ENCODE measurements around the gene ABHD11. TPM values are rescaled to one million over a fixed set of nuclear protein-coding genes. Genes with fewer than 3 reads are reported as not detected.

ABHD11 gene
- 36.5 and 95.8 TPM in 2 replicates for total RNA-seq (2011; cell fraction: chromatin; rRNA removed; ENCODE audit: low replicate concordance)
- 87.9 and 90.7 TPM in 2 replicates for total RNA-seq (2011; cell fraction: nucleolus; rRNA removed)
- total RNA-seq (2011; cell fraction: nucleoplasm; rRNA removed), result 50.6 and 64.7 TPM in 2 replicates
- total RNA-seq (2014; rRNA removed) (44.2 and 52.6 TPM in 2 replicates), total RNA-seq (2014; rRNA removed; fragmentation: Illumina TruSeq; extraction: Trizol) (11.7 and 13.2 TPM in 2 replicates), total RNA-seq (2015; rRNA removed; fragmentation: Illumina TruSeq; extraction: Trizol) (17.5 and 17.9 TPM in 2 replicates), total RNA-seq (2021) (32.6 and 37.3 TPM in 2 replicates), polyA plus RNA-seq (2011; rRNA removed) (18.4 and 18.9 TPM in 2 replicates), polyA plus RNA-seq (2014; fragmentation: Illumina TruSeq; extraction: Trizol) (25.5 and 26.3 TPM in 2 replicates), polyA plus RNA-seq (2014; fragmentation: Nextera tagmentation; extraction: Ambion mirVana) (1 to 10 TPM; 7.7 to 8.6 TPM), polyA plus RNA-seq (2014; rRNA removed) (40.7 and 41.7 TPM in 2 replicates), polyA minus RNA-seq (2011; rRNA and poly(A)+ RNA removed) (5.8 and 10.2 TPM in 2 replicates), Bru-seq, nascent RNA (percentile 91 among the genes with signal in this experiment), BruChase-seq, experiment 1, labeled RNA remaining after a 2-hour chase (percentile 68 among the genes with signal in this experiment), BruChase-seq, experiment 2, labeled RNA remaining after a 6-hour chase (percentile 68 among the genes with signal in this experiment)
- polyA plus RNA-seq (2011; cell fraction: cytosol; rRNA removed), result 22.5 and 50.4 TPM in 2 replicates
- 22.8 and 51.7 TPM in 2 replicates for polyA plus RNA-seq (2011; cell fraction: nucleus; rRNA removed)
- 24.2 and 35.9 TPM in 2 replicates for polyA plus RNA-seq (2012)
- 7.9 and 9.4 TPM in 2 replicates for polyA minus RNA-seq (2011; cell fraction: cytosol; rRNA and poly(A)+ RNA removed)
- polyA minus RNA-seq (2011; cell fraction: nucleus; rRNA and poly(A)+ RNA removed), result 33.2 and 40.7 TPM in 2 replicates
- long read RNA-seq, experiment 1, transcript ABHD11-201 (6 exons, 1,483 nt), result major isoform, 48 of 70 reads
- long read RNA-seq, experiment 1, partial matches to known transcripts, result 5 of 70 reads
- long read RNA-seq, experiment 1, other reads (novel, unspliced or antisense), result 10 of 70 reads
- long read RNA-seq, experiment 2, transcript ABHD11-201 (6 exons, 1,483 nt), result major isoform, 19 of 37 reads
- long read RNA-seq, experiment 2, partial matches to known transcripts, result 2 of 37 reads
- long read RNA-seq, experiment 2, other reads (novel, unspliced or antisense), result 13 of 37 reads
- long read RNA-seq, experiment 3, transcript ABHD11-201 (6 exons, 1,483 nt), result major isoform, 23 of 30 reads
- long read RNA-seq, experiment 3, partial matches to known transcripts, result 0 of 30 reads
- long read RNA-seq, experiment 3, other reads (novel, unspliced or antisense), result 3 of 30 reads

GRCh38 chr7:73738612-73739386 lies at the start of gene ABHD11:
ABHD11 (minus strand) TSS chr7:73738802; CDS start chr7:73738770, 32 bp downstream.
- Histone ChIP-seq H3K4me3 (peak within 1 kb of the TSS; percentile 62), H4K20me1 (replicated peaks; ENCODE audit: control insufficient read depth, insufficient read depth, low read length) (peaks cover 21% of the 10 kb centered on the region), H3K79me2 (ENCODE audit: control insufficient read depth, insufficient read depth, low read length) (peaks cover 19% of the 10 kb centered on the region), H3K27me3 (ENCODE audit: control insufficient read depth in 2 of 2, insufficient read depth in 2 of 2, low read length in 2 of 2) (no peaks in the 10 kb centered on the region), H2AFZ (ENCODE audit: low read depth, low read length) (peak within 1 kb of the TSS; percentile 93), H3K4me2 (ENCODE audit: insufficient read depth, low read length) (peak within 1 kb of the TSS; percentile 91), H3K9ac (ENCODE audit: insufficient read depth in 1 of 2, low read depth in 2 of 2, low read length in 2 of 2) (peak within 1 kb of the TSS; percentile 92 to 100), H3K9me3 (replicated peaks; ENCODE audit: control insufficient read depth, insufficient read depth, low read depth, low read length) (no peaks in the 10 kb centered on the region), H3K9me1 (ENCODE audit: control insufficient read depth, insufficient read depth, low read length) (peaks cover 4% of the 10 kb centered on the region), H3K27ac (ENCODE audit: extremely low read depth, low read depth, low read length) (peak within 1 kb of the TSS; percentile 91), H3K36me3 (ENCODE audit: control insufficient read depth, insufficient read depth, low read length) (peaks cover 24% of the 10 kb centered on the region), H3K4me1 (replicated peaks in 1 of 2; ENCODE audit: control insufficient read depth in 2 of 2, insufficient read depth in 2 of 2, low read length in 2 of 2) (peaks cover 2 to 58% of the 10 kb centered on the region in 2 experiments; a peak in 4 of 5 replicates)
- 2% methylated on average over 61 of the region's 84 CpGs for WGBS (ENCODE audit: insufficient coverage, low coverage, missing lambda C conversion rate)
- ATAC-seq, result peak; percentile 90
- DNase-seq (ENCODE audit: extremely low read depth in 1 of 4, low spot score in 3 of 4), result peak; percentile 99
- CTCF ChIA-PET (ENCODE audit: low intra/inter-chr PET ratio), result no interaction called here
- intact Hi-C loops (cut with micrococcal nuclease), result loop anchor here (2.0 to 10.0 kb wide), 2 partner anchors 116 to 404 kb away; no protein-coding TSS in a partner anchor
- in situ Hi-C loops (cut with MboI), result loop anchor here (10.0 kb wide), 1 partner anchor 404 kb away; no protein-coding TSS in a partner anchor
- peak; percentile 92 for FAIRE-seq
- POLR2A ChIA-PET, result interaction anchor here (0.5 to 2.3 kb wide), 14 partner anchors 10 to 216 kb away, joined by 3 to 9 read pairs (median 3); partner anchors contain the start of gene BAZ1B
- TSS peak; percentile 85 for BruUV-seq (replicated peaks)
- TF ChIP-seq TFE3 (CRISPR knock-in tag; IDR thresholded peaks at IDR 0.05), result no peak
- TF ChIP-seq ADNP (tag; IDR thresholded peaks at IDR 0.05), result no peak
- TF ChIP-seq IFI16 (CRISPR knock-in tag; IDR thresholded peaks at IDR 0.05), result no peak
- TF ChIP-seq ETV6 (IDR thresholded peaks at IDR 0.05; ENCODE audit: borderline replicate concordance in 1 of 2, low read depth in 2 of 2, low read length in 1 of 2), result no peak
- no peak; the same call in 1 of the 2 replicates for TF ChIP-seq ETV6 (CRISPR knock-in tag; IDR thresholded peaks at IDR 0.05; ENCODE audit: borderline replicate concordance)
- TF ChIP-seq ZNF609 (CRISPR knock-in tag; IDR thresholded peaks at IDR 0.05; ENCODE audit: borderline replicate concordance), result no peak
- no peak for TF ChIP-seq ILF3 (IDR thresholded peaks at IDR 0.05; ENCODE audit: borderline replicate concordance)
- no peak for TF ChIP-seq BDP1 (IDR thresholded peaks at IDR 0.05; ENCODE audit: insufficient read depth, insufficient read length)

All from K562 (cell line).